HL-60/S4 treated with phorbol 12-myristate 13-acetate at 8.2 ng/mL for 4 days and 3 days (cell line): Measurements from ENCODE around the gene C1QL4.
"Not testable (repeated sequence)": the region's sequence is repeated elsewhere in the genome, so short reads cannot be mapped to it uniquely, and the experiment has no call there.

Experiments
- in situ Hi-C: fragments of 300-500 bp; cut with MboI; formaldehyde crosslinking; loops from 2 replicates; pipeline ENCODE4 v1.15.0; 2022; ENCODE audit warnings: low sequenced_read_pairs

The C1QL4 gene

DNA sequence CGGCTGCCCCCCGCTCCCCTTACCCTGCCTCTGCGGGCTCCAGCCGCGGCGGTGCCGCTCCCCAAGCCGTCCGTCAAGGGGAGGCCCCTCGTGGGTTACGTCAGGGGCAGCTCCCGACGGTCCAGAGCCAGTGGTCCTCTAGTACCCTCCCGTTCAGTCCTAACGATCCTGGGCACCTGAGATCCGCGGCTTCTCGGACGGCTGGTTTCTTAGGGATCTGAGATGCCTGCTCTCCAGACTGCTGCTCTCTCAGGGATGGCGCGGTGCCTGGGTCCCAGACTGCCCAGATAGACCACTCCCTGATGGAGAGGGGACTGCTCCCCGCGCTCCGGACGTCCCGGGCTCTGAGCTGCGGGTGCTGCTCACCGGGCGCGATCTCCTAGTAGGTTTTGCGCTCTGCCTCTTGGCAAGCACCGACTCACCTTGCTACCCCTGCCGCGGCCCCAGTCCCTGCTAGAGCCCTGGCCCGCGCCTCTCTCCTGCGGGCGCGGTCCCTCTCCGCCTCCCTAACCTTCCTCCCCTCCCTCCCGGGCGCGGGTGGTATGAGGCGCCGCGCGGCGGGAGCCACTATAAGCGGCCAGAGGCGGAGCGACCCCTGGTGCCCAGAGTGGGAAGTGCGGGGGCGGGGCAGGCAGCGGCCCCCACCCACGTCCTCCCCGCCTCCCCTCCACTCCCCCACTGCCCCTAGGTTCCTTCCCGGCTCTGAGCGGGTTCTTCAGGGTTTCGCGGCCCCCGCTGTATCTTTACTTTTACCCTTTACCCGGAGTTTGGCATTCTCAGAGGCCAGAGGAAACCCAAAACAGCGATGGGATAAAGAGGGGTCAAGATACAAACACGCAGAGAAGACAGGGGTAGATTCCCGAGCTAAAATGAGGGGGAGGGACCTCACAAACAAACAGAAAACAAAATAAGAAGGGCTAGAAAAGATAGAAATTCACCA is at the start of gene C1QL4:
Gene C1QL4 (minus strand): TSS at position 544 of the 940 bp plus-strand sequence. CDS start 711 bp downstream, outside the sequence.
- in situ Hi-C loops, result no loop called here

DNA sequence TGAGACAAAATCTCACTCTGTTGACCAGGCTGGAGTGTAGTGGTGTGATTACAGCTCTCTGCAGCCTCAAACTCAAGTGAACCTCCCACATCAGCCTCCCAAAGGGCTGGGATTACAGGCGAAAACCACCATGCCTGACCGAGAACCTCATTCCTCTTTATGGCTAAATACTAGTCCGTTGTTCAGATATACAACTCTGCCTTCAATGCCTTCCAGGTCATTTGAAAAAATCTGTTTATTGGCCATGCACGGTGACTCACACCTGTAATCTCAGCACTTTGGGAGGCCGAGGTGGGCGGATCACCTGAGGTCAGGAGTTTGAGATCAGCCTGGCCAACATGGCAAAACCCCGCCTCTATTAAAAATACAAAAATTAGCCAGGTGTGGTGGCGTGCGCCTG is 43.2 kb upstream of the C1QL4 start:
- in situ Hi-C loops, result not testable (repeated sequence)

DNA sequence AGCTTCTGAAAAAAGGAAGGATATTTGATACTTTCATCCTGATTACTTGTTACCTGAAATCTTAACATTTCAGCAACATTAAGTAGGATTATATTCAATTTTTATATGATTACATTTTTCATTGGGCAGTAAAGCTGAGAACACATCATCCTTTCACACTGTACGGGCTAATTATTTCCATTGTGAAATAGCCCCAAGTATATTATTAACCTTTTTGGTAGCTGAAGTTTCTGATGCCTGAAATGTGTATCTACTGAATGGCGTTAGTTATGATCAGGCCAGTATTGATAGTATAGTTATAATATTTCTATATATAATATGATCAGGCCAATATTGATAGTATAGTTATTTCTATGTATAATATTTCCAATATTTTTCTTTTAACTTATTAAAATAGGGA is 40.4 kb upstream of the C1QL4 start:
- in situ Hi-C loops, result no loop called here

DNA sequence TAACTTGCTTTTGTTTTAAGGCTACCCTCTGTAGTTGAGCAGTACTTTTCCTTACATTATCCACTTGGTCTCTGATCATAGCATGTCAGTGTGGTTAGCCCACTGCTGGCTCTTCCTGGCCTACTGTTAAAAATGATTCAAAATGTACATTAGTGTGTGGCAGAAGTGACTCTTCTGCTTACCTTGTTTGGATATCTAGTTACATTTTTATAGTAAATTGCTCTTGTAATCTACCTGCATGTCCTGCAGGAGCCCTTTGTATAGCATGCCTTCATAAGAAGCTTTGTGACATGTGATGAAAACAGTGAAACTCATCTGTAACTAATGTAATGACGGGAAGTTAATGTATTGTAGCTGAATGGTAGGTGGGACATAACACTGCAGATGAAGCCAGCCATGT is 38.4 kb upstream of the C1QL4 start:
- in situ Hi-C loops, result no loop called here

DNA sequence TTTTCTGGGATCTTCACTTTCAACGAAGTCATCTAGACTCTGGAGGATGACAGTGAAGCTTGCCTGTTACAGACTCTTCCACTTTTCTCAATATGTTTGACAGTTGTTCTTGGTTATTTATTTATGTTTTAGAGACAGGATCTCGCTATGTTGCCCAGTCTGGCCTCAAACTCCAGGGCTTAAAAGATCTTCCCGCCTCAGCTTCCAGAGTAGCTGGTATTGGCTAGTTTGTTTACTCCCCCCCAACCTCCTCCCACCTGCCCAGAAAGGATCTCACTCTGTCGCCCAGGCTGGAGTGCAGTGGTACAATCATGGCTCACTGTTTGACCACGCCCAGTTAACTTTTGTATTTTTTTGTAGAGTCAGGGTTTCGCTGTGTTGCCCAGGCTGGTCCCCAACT is 33.6 kb upstream of the C1QL4 start:
- in situ Hi-C loops, result no loop called here

DNA sequence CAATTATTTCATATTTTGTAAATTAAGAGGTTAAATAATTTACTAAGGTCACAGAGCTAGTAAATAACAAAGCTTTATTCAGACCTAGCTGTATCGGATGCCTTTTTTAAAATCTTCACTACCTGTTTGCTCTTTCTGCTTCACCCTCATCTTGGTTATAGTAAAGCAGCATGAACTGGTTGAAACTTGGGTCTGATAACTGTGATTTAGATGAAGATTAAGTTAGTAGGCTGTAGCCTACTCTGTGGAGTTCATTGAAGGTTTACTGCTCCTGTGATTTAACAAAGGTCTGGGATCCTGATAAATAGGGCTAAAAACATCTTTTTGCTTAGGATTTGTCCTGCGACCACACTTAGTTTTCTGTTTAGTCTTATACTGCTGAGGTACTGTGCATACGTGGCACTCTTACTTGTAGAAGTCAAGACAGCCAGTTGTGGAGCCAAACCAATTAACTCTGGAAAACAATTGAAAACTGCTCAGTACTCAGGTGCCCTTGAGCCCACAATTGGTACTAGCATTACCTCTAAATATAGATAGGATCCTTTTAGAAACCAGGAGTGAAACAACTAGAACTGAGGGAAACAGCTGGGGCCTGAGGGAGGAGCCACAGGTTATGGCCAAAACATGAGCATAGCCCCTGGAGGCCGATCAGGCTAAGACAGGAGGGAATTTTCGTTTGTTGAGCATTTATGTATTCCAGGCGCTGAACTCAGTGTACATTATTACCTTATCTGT is 32.6 kb upstream of the C1QL4 start:
- in situ Hi-C loops, result loop anchor here (10.0 kb wide), 1 partner anchor 135 kb away; no protein-coding TSS in a partner anchor

DNA sequence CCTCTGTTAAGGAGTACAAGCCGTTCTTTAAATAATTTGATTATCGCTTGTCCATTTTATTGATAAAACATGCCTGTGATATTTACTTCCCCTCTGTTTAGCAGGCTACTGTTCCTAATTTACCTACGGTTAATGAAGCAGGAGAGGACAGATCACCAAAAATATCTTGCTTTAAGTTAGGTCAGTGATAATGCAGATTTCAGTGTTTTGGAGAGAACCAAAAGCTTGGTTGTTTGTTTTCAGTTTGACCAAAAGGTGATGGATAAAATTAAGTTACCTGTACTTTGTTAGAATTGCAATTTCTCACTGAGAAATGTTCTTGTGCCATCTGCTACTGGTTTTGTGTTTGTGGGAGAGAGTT is 31.2 kb upstream of the C1QL4 start:
- in situ Hi-C loops, result loop anchor here (10.0 kb wide), 1 partner anchor 137 kb away; no protein-coding TSS in a partner anchor

DNA sequence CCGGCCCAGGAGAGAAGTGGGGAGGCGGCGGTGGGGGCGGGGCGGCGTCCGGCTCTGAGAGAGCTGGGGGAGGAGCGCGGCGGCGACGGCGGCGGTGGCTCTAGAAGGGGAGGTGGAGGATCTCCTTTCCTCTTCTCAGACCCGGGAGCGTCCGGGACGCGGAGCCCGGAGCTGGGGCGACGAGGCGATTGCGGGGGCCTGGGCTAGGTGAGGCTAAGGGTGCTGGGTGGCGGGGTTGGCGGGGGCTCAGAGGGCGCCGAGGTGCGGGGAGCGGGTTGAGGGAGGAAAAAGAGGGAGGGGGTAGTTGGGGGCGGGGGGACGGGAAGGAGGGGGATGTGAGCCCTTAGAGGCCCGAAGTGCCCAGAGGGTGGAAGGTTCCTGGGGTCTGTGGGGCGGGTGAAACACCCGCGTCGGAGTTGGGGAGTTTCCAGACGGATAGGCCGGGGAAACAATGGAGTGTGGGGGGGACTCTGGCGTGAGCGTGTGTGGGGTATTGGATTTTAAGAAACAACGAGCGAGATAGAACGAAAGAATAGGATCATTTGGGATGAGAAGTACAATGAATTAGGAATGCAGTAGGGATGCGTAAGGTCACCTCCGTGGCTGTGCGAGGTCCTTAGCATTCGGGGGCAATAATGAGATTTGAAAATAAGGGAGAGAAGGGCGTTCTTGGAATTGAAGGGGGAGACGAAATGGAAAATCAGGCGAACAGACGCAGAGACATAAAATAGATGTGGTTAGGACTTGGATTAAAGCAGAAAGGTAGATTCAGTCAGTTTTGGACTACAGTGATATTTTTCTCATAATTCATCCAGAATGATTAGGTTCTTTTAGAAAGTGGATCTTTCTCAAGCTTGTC is 30.6 kb upstream of the C1QL4 start, which contains the start of gene SPATS2:
Gene SPATS2 (plus strand): TSS at position 82 of the 859 bp plus-strand sequence. CDS start 93,551 bp downstream, outside the sequence.
- in situ Hi-C loops, result loop anchor here (10.0 kb wide), 1 partner anchor 137 kb away; no protein-coding TSS in a partner anchor

DNA sequence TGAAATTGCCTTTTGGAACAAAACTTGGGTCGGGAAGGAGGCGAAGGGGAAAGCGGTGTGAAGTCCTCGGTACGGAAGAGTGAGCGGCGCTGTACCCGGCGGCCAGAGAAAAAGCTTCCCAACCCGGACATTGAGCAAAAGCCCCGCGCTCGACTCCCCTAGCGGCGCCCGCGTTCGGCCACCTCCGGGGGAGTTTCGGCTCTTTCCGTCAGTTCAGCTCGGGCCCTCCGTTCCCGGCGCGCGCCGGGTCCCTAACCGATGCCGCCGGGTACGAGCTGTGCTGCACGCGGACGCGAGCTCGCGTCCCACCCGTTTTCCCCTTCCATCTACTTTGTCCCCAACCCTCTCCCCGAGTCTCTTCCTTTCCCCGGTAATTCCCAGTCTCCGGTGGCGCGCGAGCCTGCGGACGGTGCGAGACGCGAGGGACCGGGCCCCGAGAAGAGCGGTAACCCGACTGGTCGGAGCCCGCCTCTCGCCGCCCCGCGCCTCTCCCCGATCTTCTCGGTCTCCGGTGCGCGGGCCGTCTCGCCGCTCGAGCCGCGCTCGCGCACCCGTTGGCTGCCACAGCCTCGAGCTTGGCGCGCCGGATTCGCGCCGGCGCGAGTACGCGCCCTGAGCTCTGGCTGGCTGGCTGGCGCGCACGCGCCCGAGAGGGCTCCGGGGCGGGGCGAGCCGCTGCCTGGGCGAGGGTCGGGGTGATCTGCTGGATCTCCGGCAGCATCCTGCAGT is 29.8 kb upstream of the C1QL4 start:
- in situ Hi-C loops, result loop anchor here (10.0 kb wide), 1 partner anchor 138 kb away; no protein-coding TSS in a partner anchor

DNA sequence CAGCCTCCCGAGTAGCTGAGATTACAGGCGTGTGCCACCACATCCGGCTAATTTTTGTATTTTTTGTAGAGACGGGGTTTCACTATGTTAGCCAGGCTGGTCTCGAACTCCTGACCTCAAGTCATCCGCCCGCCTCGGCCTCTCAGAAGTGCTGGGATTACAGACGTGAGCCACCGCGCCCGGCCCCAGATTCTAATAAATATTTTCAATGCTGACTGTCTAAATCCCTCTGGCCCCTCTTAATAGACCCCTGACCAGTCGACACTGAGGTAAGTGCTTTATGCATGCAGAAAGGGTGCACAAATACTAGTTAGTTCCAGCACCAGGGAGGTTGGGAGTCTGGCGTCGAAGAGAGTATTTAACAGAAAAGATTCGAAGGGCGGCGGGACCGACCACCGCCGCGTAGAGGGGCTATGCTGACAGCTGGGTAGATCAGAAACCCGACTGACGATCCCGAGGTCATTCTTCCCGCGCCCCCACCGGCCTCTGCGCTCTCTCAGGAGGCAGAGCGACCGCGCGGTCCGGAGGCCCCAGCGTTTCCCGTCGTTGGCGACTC is 29.2 kb upstream of the C1QL4 start:
- in situ Hi-C loops, result loop anchor here (10.0 kb wide), 1 partner anchor 139 kb away; no protein-coding TSS in a partner anchor

DNA sequence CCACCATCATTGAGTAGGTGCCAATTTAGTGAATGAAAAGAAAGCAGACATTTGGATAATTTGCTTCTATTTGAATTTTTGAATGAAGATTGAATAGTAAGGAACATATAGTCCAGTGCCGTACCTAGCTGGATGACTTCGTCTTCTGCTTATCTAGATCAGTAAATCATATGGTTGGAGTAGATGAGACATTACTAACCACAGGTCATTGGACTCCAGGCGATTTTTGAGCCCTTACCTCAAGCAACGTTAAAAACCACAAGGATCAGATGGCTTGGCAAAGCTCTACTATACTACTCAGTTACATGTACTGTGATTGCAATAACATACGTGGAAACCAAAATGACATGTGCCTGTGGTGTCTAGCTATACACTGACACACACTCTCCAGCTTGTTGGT is 28.6 kb upstream of the C1QL4 start:
- in situ Hi-C loops, result loop anchor here (10.0 kb wide), 1 partner anchor 139 kb away; no protein-coding TSS in a partner anchor

DNA sequence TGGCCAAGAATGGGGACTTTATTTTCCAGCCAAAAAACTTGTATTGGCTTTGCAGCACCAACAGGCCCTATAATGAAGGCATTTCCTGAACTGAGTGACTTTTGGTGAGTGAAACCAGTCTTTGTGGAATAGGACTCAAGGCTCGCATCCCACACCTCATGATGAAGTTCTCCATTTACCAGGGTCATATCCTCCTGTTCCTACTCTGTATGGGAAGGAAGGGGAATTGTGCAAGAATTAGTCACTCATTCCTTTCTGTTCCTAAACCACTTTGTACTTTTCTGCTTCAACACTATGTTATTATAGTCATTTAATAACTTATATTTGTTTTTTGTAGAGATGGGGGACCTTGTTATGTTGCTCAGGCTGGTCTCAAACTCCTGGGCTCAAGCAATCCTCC is 28.0 kb upstream of the C1QL4 start:
- in situ Hi-C loops, result loop anchor here (10.0 kb wide), 1 partner anchor 140 kb away; no protein-coding TSS in a partner anchor

DNA sequence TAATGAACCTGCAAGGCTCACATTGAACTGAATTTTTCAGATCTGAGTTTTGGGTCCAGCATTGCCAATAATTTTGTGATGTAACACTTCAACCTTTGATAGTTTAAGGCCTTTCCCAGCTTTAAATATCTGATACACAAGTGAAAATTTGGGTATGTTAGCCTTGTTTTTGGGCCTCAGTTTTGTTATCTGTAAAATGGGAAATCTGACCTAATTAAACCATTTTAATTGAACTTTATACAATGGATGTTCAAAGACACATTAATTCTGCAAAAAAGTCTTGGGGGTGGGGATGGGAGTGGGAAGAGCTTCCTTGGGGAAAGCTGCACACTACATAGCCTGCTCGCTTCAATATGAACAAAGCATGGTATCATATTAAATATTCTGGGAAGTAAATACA is 25.1 kb upstream of the C1QL4 start:
- in situ Hi-C loops, result loop anchor here (10.0 kb wide), 1 partner anchor 143 kb away; no protein-coding TSS in a partner anchor

DNA sequence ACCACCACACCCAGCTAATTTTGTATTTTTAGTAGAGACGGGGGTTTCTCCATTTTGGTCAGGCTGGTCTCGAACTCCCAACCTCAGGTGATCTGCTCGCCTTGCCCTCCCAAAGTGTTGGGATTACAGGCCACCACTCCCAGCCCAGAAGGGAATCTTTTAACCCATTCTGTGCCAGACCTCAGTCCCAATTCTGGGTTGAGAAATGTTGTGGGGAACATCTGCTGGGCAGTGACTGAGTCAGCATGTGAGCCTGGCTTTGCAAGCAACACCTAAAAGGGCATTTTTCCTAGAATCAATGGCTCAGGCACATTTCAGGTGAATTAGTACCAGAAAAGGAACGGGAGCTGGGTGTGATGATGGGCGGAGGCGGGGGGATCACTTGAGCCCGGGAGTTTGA is 22.7 kb upstream of the C1QL4 start:
- in situ Hi-C loops, result loop anchor here (10.0 kb wide), 1 partner anchor 145 kb away; no protein-coding TSS in a partner anchor

DNA sequence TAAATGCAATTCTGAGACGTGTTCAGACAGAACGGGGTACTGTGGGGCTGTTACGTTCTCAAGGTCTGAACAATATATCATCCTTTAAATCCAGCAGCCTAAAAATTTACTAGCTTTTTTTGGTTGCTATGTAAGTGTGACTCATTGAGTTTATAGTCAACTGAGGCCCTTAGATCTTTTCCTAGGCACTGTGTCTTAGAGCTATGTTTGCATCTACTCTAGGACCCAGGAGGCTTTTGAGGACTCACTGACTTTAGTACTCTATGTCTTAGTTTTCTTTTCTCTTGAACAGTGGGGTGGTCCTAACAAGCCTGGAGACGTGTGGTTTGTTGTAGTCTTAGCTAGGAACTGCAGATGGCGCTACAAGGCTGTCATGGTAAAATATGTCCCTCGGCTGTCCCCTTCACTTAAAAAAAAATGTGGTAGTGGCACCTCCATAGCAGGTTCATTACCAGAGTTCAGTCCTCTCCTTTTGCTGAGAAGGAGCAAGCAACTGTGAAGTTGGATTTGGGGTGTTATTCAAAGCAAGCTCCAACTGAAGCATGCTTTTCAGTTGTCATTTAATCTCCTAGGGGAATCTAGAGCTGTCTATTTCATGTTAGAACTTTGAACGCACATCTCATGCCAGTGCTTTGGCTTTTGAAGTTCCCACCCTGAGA is 21.6 kb upstream of the C1QL4 start:
- in situ Hi-C loops, result no loop called here

DNA sequence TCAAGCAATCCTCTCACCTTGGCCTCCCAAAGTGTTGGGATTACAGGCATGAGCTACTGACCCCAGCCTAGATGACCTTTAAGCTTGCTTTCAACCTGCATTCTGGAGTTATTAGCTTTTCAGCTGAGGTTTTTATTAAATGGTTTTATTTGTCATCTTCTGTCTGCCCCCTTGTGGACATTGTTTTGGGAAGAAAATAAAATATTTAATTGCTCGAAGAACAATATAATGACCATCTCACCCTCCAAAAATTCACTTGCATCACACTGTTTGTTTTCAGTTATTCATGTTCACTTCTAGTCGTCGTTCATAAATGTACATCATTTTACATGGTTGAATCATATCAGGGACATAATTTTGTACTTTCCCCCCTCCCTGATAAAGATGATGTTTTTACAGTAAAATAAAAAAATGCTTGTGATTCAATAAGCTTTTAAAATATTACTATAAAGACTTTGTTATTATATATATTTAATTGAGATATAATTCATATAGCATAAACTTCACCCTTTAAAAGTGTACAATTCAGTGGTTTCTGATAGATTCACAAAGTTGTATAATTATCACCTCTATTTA is 20.2 kb upstream of the C1QL4 start:
- in situ Hi-C loops, result no loop called here

DNA sequence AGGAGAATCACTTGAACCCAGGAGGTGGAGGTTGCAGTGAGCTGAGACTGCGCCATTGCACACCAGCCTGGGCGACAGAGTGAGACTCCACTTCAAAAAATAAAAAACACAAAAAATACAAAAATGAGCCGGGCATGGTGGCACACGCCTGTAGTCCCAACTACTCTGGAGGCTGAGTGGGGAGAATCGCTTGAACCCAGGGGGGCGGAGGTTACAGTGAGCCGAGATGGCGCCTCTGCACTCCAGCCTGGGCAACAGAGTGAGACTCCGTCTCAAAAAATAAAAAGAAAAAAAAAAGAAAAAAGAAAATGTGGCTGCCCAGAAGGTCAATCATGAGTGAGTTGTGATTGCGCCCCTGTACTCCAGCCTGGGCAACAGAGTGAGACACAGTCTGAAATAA is 18.9 kb upstream of the C1QL4 start:
- in situ Hi-C loops, result no loop called here

DNA sequence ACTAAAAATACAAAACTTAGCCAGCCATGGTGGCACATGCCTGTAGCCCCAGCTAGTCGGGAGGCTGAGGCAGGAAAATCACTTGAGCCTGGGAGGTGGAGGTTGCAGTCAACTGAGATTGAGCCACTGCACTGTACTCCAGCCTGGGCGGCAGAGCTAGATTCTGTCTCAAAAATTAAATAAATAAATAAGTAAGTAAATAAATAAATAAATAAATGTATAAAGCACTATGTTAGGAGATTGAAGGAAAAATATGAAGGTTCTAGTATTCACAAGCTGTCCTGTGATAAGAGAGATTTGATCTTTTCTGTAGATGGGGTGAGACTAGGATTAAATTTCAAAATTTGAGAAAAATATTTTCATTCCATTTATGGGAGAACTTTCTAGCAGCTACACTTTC is 15.4 kb upstream of the C1QL4 start:
- in situ Hi-C loops, result no loop called here
